GM12878 (cell line): ENCODE measurements around the gene IER5.

Experiments used
- CTCF ChIP-seq, 3 experiments: IDR thresholded peaks in 2 of 3; conservative IDR thresholded peaks in 1 of 3; 2 replicates each; pipeline ENCODE4 v1.5.1; 2011; ENCODE audit warnings: low read depth in 3 of 3, low read length in 3 of 3, mild to moderate bottlenecking in 3 of 3, control low read depth in 2 of 3, moderate library complexity in 2 of 3, inconsistent platforms in 1 of 3, mixed read lengths in 1 of 3; ENCODE audit not compliant: control insufficient read depth in 2 of 3, insufficient read depth in 1 of 3; ENCODE audit errors: extremely low read depth in 1 of 3
- EGR1 ChIP-seq, 2 experiments: IDR thresholded peaks; 1 replicate in 1 of 2; 2 replicates in 1 of 2; pipeline ENCODE4 v1.6.1; 2011 to 2012; ENCODE audit warnings: low read depth in 2 of 2, low read length in 2 of 2, borderline replicate concordance in 1 of 2, mild to moderate bottlenecking in 1 of 2, moderate library complexity in 1 of 2
- ETV6 ChIP-seq, 2 experiments: fragments of 450-650 bp in 1 of 2; IDR thresholded peaks in 1 of 2; conservative IDR thresholded peaks in 1 of 2; 2 replicates each; pipeline ENCODE4 v1.6.1; 2014; ENCODE audit warnings: antibody characterized with exemption in 1 of 2, borderline replicate concordance in 1 of 2, low read depth in 1 of 2, mild to moderate bottlenecking in 1 of 2, moderate library complexity in 1 of 2
- FOS ChIP-seq: IDR thresholded peaks from 3 replicates; pipeline ENCODE4 v1.6.1; 2011; ENCODE audit warnings: borderline replicate concordance; ENCODE audit not compliant: insufficient read length; ENCODE audit errors: extremely low read depth
- MAX ChIP-seq: IDR thresholded peaks from 2 replicates; pipeline ENCODE4 v1.6.1; 2012; ENCODE audit warnings: low read depth, low read length, improper control_type of control experiment
- POLR2A ChIP-seq: IDR thresholded peaks from 2 replicates; pipeline ENCODE4 v1.6.1; 2011; ENCODE audit warnings: low read depth, mild to moderate bottlenecking, low read length
- POLR2AphosphoS5 ChIP-seq: IDR thresholded peaks from 2 replicates; pipeline ENCODE4 v1.6.1; 2011; ENCODE audit warnings: mild to moderate bottlenecking, low read length, inconsistent platforms
- SMARCA5 ChIP-seq: fragments of 450-650 bp; IDR thresholded peaks from 2 replicates; pipeline ENCODE4 v1.6.1; 2017; ENCODE audit warnings: mild to moderate bottlenecking
- SREBF2 ChIP-seq: IDR thresholded peaks from 2 replicates; pipeline ENCODE4 v1.6.1; 2012; ENCODE audit warnings: mild to moderate bottlenecking, low read length

- no peak for TF ChIP-seq MAX
- no peak for TF ChIP-seq EGR1 (IDR thresholded peaks at IDR 0.05; ENCODE audit: borderline replicate concordance in 1 of 2, low read depth in 2 of 2, low read length in 2 of 2)
- no peak for TF ChIP-seq CTCF (IDR thresholded peaks at IDR 0.05 in 2 of 3, conservative IDR thresholded peaks at IDR 0.05 in 1 of 3; ENCODE audit: control insufficient read depth in 2 of 3, extremely low read depth in 1 of 3, insufficient read depth in 1 of 3, low read depth in 3 of 3, low read length in 3 of 3)
- TF ChIP-seq FOS, result no peak
- no peak for TF ChIP-seq SMARCA5
- no peak for TF ChIP-seq SREBF2
- TF ChIP-seq ETV6 (conservative IDR thresholded peaks at IDR 0.05 in 1 of 2, IDR thresholded peaks at IDR 0.05 in 1 of 2; ENCODE audit: borderline replicate concordance in 1 of 2, low read depth in 1 of 2), result no peak
- TF ChIP-seq POLR2AphosphoS5, result no peak
- no peak for TF ChIP-seq POLR2A
Observed at GRCh38 chr1:181056560-181056959, 31.9 kb upstream of the IER5 start.
